Measurements from ENCODE around the gene PSMC3. TPM values are rescaled to one million over a fixed set of nuclear protein-coding genes. Genes with fewer than 3 reads are reported as not detected.

PSMC3 gene
- total and polyA plus RNA-seq, 8 donors: 8.1 to 175 (median 131) TPM

- H3K27me3 ChIP-seq: no peaks in the 10 kb centered on the region
- intact Hi-C loops (cut with DNase I; ENCODE audit: low total_unique reads): loop anchor here (10.0 kb wide), 1 partner anchor 71 kb away; the partner anchor contains the start of gene RAPSN
- peaks cover 0 to 15% (median 0%) of the 10 kb centered on the region in 4 donors for H3K36me3 ChIP-seq
- H3K4me1 ChIP-seq: peaks cover 0 to 16% (median 0%) of the 10 kb centered on the region in 4 donors
- peak overlapping the region in 2 of 4 donors; percentile 37 to 41 for H3K4me3 ChIP-seq
- H3K27ac ChIP-seq: peak overlapping the region in 3 of 5 donors; percentile 15 to 87 (median 39)
- peak; percentile 87 to 90 for DNase-seq
- TF ChIP-seq CTCF (IDR thresholded peaks at IDR 0.05): peak in 5 of 7 experiments; percentile 80 to 96 (median 90)
- TF ChIP-seq POLR2AphosphoS5 (IDR thresholded peaks at IDR 0.05): peak in 1 of 3 donors; percentile 58
- TF ChIP-seq EP300 (IDR thresholded peaks at IDR 0.05): no peak
- no peak for TF ChIP-seq POLR2A (IDR thresholded peaks at IDR 0.05)
- 28 to 43% (median 41%) methylated on average over 15 to 19 of the region's 19 CpGs for WGBS, 5 donors
- H3K9me3 ChIP-seq: no peaks in the 10 kb centered on the region
These were observed 52.1 kb downstream of the PSMC3 start for GRCh38 chr11:47373876-47374719.

- intact Hi-C loops (cut with DNase I; ENCODE audit: low total_unique reads): loop anchor here (10.0 kb wide), 1 partner anchor 72 kb away; the partner anchor contains the start of gene RAPSN
These were observed 53.8 kb downstream of the PSMC3 start for GRCh38 chr11:47372422-47372821.

GRCh38 chr11:47369676-47370075 is 56.6 kb downstream of the PSMC3 start:
- no peak for TF ChIP-seq POLR2A (IDR thresholded peaks at IDR 0.05)
- TF ChIP-seq POLR2AphosphoS5 (IDR thresholded peaks at IDR 0.05): no peak
- TF ChIP-seq CTCF (IDR thresholded peaks at IDR 0.05): no peak
- TF ChIP-seq EP300 (IDR thresholded peaks at IDR 0.05): no peak
- Histone ChIP-seq H3K36me3 (peaks cover 0 to 10% (median 0%) of the 10 kb centered on the region in 4 donors), H3K27me3 (no peaks in the 10 kb centered on the region), H3K4me3 (no peak overlapping the region), H3K9me3 (no peaks in the 10 kb centered on the region), H3K4me1 (peaks cover 0 to 12% (median 0%) of the 10 kb centered on the region in 4 donors), H3K27ac (no peak overlapping the region)
- DNase-seq: no peak
- intact Hi-C loops (cut with DNase I; ENCODE audit: low total_unique reads): loop anchor here (10.0 kb wide), 1 partner anchor 75 kb away; the partner anchor contains the start of gene RAPSN
- WGBS, 5 donors: 32 to 52% (median 49%) methylated on average over 3 of the region's 3 CpGs

More at GRCh38 chr11:47372422-47372821, 53.8 kb downstream of the PSMC3 start:
- Histone ChIP-seq H3K4me1 (peaks cover 0 to 16% (median 0%) of the 10 kb centered on the region in 4 donors), H3K9me3 (no peaks in the 10 kb centered on the region), H3K27me3 (no peaks in the 10 kb centered on the region), H3K27ac (no peak overlapping the region), H3K36me3 (peaks cover 0 to 15% (median 0%) of the 10 kb centered on the region in 4 donors), H3K4me3 (no peak overlapping the region)
- no peak for DNase-seq
- WGBS, 5 donors: 69 to 87% (median 82%) methylated on average over 7 of the region's 7 CpGs
- TF ChIP-seq POLR2AphosphoS5 (IDR thresholded peaks at IDR 0.05) (no peak), EP300 (IDR thresholded peaks at IDR 0.05) (no peak), POLR2A (IDR thresholded peaks at IDR 0.05) (no peak), CTCF (IDR thresholded peaks at IDR 0.05) (no peak)

Small RNA genes lying within 50 kb of the gene (small RNA-seq; reads per million reads assigned to genes)
- gene MIR4487: 0 reads per million in 4 donors

Other genes with a start within 250 kb of the PSMC3 start
- 100 to 1,000 TPM in 3 of 5 donors, 10 to 100 TPM in 2; 85.8 to 398 (median 121) TPM for gene ARFGAP2, start 249.6 kb downstream of the PSMC3 start, total RNA-seq
- 10 to 100 TPM; 45.8 to 69.7 (median 54.7) TPM for gene ARFGAP2, start 249.6 kb downstream of the PSMC3 start, polyA plus RNA-seq
- 10 to 100 TPM in 3 of 5 donors, 1 to 10 TPM in 2; 6.4 to 38.4 (median 21.3) TPM for gene PACSIN3, start 240.0 kb downstream of the PSMC3 start, total RNA-seq
- 10 to 100 TPM; 19.6 to 59.0 (median 30.8) TPM for gene PACSIN3, start 240.0 kb downstream of the PSMC3 start, polyA plus RNA-seq
- 10 to 100 TPM; 16.3 to 63.0 (median 26.7) TPM for gene DDB2, start 211.5 kb downstream of the PSMC3 start, total RNA-seq
- 10 to 100 TPM; 18.2 to 64.6 (median 35.0) TPM for gene DDB2, start 211.5 kb downstream of the PSMC3 start, polyA plus RNA-seq
- 100 to 1,000 TPM in 1 of 5 donors, 10 to 100 TPM in 4; 20.1 to 147 (median 52.0) TPM for gene ACP2, start 177.6 kb downstream of the PSMC3 start, total RNA-seq
- 10 to 100 TPM; 10.8 to 24.7 (median 21.6) TPM for gene ACP2, start 177.6 kb downstream of the PSMC3 start, polyA plus RNA-seq
- gene NR1H3, start 168.4 kb downstream of the PSMC3 start, total RNA-seq: 10 to 100 TPM; 20.0 to 94.5 (median 36.6) TPM
- gene NR1H3, start 168.4 kb downstream of the PSMC3 start, polyA plus RNA-seq: 100 to 1,000 TPM in 1 of 3 donors, 10 to 100 TPM in 2; 31.3 to 100 (median 47.2) TPM
- gene MADD, start 156.3 kb downstream of the PSMC3 start, total RNA-seq: 100 to 1,000 TPM in 1 of 5 donors, 10 to 100 TPM in 4; 38.9 to 131 (median 54.0) TPM
- 10 to 100 TPM; 13.6 to 14.7 (median 14.2) TPM for gene MADD, start 156.3 kb downstream of the PSMC3 start, polyA plus RNA-seq
- 10 to 100 TPM in 1 of 5 donors, under 1 TPM in 2, not detected in 2; 0.72 to 15.6 (median 0.73) TPM for gene MYBPC3, start 73.7 kb downstream of the PSMC3 start, total RNA-seq
- gene MYBPC3, start 73.7 kb downstream of the PSMC3 start, polyA plus RNA-seq: 1 to 10 TPM; 1.0 to 3.4 (median 2.1) TPM
- 1 to 10 TPM; 2.6 to 8.4 (median 7.0) TPM for gene SPI1, start 47.9 kb downstream of the PSMC3 start, total RNA-seq
- 10 to 100 TPM in 2 of 3 donors, 1 to 10 TPM in 1; 8.2 to 24.3 (median 15.3) TPM for gene SPI1, start 47.9 kb downstream of the PSMC3 start, polyA plus RNA-seq
- 100 to 1,000 TPM in 1 of 5 donors, 10 to 100 TPM in 3, 1 to 10 TPM in 1; 7.0 to 158 (median 24.8) TPM for gene SLC39A13, start 17.8 kb downstream of the PSMC3 start, total RNA-seq
- gene SLC39A13, start 17.8 kb downstream of the PSMC3 start, polyA plus RNA-seq: 10 to 100 TPM; 21.7 to 33.6 (median 27.1) TPM
- 1 to 10 TPM in 2 of 5 donors, not detected in 3; 1.1 to 1.2 TPM for gene RAPSN, start 22.7 kb upstream of the PSMC3 start, total RNA-seq
- under 1 TPM in 1 of 3 donors, not detected in 2; 0.20 TPM for gene RAPSN, start 22.7 kb upstream of the PSMC3 start, polyA plus RNA-seq
- 100 to 1,000 TPM in 2 of 5 donors, 10 to 100 TPM in 3; 39.7 to 206 (median 95.2) TPM for gene CELF1, start 126.7 kb upstream of the PSMC3 start, total RNA-seq
- gene CELF1, start 126.7 kb upstream of the PSMC3 start, polyA plus RNA-seq: 10 to 100 TPM; 12.7 to 18.5 (median 17.7) TPM
- 100 to 1,000 TPM in 2 of 5 donors, 10 to 100 TPM in 3; 39.5 to 126 (median 80.6) TPM for gene PTPMT1, start 139.2 kb upstream of the PSMC3 start, total RNA-seq
- 10 to 100 TPM; 36.4 to 62.1 (median 55.2) TPM for gene PTPMT1, start 139.2 kb upstream of the PSMC3 start, polyA plus RNA-seq
- 10 to 100 TPM in 3 of 5 donors, 1 to 10 TPM in 2; 2.7 to 19.8 (median 16.2) TPM for gene KBTBD4, start 152.5 kb upstream of the PSMC3 start, total RNA-seq
- gene KBTBD4, start 152.5 kb upstream of the PSMC3 start, polyA plus RNA-seq: 10 to 100 TPM in 1 of 3 donors, 1 to 10 TPM in 2; 7.5 to 14.2 (median 8.0) TPM
- gene NDUFS3, start 152.6 kb upstream of the PSMC3 start, total RNA-seq: 100 to 1,000 TPM in 1 of 5 donors, 10 to 100 TPM in 4; 28.6 to 143 (median 71.2) TPM
- gene NDUFS3, start 152.6 kb upstream of the PSMC3 start, polyA plus RNA-seq: 100 to 1,000 TPM; 128 to 210 (median 209) TPM
- gene FAM180B, start 160.2 kb upstream of the PSMC3 start, total RNA-seq: 1 to 10 TPM in 1 of 5 donors, under 1 TPM in 1, not detected in 3; 0.37 to 1.2 TPM
- gene FAM180B, start 160.2 kb upstream of the PSMC3 start, polyA plus RNA-seq: not detected
- gene C1QTNF4, start 168.0 kb upstream of the PSMC3 start, total RNA-seq: 1 to 10 TPM in 3 of 5 donors, under 1 TPM in 1, not detected in 1; 0.87 to 8.4 (median 1.2) TPM
- 1 to 10 TPM in 2 of 3 donors, under 1 TPM in 1; 0.68 to 3.9 (median 2.7) TPM for gene C1QTNF4, start 168.0 kb upstream of the PSMC3 start, polyA plus RNA-seq
- 10 to 100 TPM; 21.7 to 86.2 (median 49.6) TPM for gene MTCH2, start 216.1 kb upstream of the PSMC3 start, total RNA-seq
- gene MTCH2, start 216.1 kb upstream of the PSMC3 start, polyA plus RNA-seq: 10 to 100 TPM; 27.6 to 48.8 (median 37.2) TPM

All from stomach (tissue), 9 donors.